ENCODE data around the gene SMYD3.
"Not testable (repeated sequence)": the region's sequence is repeated elsewhere in the genome, so short reads cannot be mapped to it uniquely, and the experiment has no call there.

SMYD3 gene

DNA sequence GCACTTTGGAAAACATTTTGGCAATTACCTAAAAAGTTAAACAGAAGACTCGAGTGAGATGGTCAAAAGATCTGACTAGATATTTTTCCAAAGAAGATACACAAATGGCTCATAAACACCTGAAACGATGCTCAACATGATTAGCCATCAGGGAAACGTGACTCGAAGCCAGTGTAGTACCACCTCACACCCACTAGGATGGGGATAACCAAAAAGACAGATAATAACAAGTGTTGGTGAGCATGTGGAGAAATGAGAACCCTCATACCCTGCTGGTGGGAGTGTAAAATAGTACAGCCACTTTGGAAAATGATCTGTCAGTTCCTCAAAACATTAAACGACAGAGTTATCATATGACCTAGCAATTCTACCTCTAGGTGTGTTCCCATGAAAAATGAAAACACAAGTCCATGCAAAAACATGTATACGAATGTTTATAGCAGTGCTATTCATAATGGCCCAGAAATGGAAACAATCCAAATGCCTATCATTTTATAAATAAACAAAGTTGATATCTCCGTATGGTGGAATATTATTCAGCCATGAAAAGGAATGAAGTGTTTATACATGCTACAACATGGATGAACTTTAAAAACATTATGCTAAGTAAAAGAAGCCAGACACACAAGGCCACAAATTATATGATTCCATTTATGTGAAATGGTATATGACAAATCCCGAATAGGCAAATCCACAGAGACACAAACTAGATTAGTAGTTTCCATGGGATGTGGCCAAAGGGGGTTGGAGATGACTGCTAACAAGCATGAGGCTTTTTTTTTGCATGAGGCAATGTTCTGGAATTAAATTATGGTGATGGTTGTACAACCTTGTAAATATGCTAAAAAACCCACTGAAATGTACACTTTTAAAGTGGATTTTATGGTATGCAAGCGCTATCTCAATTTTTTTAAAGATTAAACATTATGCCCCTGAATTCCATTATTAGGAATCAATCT is 727.0 kb downstream of the SMYD3 start:
- 0 out of 2 replicates have a peak, but pooled peaks have one; percentile 6 for TF ChIP-seq CTCF (IDR thresholded peaks at IDR 0.05; ENCODE audit: borderline replicate concordance, insufficient read depth, low read depth, low read length)
- no peak overlapping the region for H3K4me3 ChIP-seq (ENCODE audit: low read depth, low read length)

DNA sequence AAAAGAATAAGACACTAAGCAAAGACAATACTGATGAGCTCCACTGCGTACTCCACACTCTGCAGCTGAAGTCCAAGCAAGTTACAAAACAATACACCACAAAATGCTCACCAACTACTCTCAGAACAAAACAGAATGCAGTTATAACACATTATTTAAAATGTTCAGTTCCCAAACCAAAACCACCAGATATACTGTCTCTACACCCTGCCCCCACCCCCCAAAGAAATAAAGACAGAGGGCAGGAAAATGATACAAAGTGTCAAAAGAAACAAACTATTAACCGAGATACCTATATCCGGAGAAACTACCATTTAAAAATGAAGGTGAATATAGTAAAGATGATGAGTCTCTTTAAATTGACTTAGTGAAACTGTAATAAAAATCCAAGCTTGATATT is 729.3 kb downstream of the SMYD3 start:
- H3K4me3 ChIP-seq (ENCODE audit: low read depth, low read length) = no peak overlapping the region
- TF ChIP-seq CTCF (IDR thresholded peaks at IDR 0.05; ENCODE audit: borderline replicate concordance, insufficient read depth, low read depth, low read length) = no peak

DNA sequence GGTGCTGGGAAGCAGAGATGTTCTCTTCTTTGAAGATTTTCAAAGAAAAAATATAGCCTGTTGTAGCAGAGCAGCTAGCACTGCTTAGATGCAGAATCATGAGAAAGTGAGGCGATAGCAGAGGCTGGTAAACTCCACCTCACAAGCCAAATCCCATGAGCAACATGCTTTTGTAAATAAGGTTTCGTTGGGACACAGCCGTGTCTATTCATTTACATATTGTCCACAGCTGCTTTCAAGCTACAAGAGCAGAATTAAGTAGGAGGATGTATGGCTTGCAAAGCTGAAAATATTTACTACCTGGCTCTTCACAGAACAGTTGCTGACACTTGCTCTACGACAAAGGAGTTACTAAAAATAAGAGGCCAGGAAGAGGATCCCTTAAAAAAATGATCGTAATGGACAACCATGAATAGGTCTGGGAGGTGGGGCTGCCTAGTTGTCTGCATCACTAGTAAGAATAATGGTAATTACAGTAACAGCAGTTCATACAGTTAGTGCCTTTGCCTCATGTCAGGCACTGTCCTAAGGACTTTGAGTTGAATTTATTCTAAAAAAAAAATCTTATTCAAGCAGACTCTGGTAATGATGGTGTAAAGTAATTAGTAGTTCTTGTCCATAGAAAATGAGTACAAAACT is 730.3 kb downstream of the SMYD3 start:
- no peak for TF ChIP-seq CTCF (IDR thresholded peaks at IDR 0.05; ENCODE audit: borderline replicate concordance, insufficient read depth, low read depth, low read length)
- H3K4me3 ChIP-seq (ENCODE audit: low read depth, low read length) = no peak overlapping the region

GRCh38 chr1:245776139-245776538 is 730.9 kb downstream of the SMYD3 start:
- H3K4me3 ChIP-seq (ENCODE audit: low read depth, low read length) = no peak overlapping the region
- TF ChIP-seq CTCF (IDR thresholded peaks at IDR 0.05; ENCODE audit: borderline replicate concordance, insufficient read depth, low read depth, low read length) = no peak

GRCh38 chr1:245774931-245775330 is 732.1 kb downstream of the SMYD3 start:
- H3K4me3 ChIP-seq (ENCODE audit: low read depth, low read length) = not testable (repeated sequence)

DNA sequence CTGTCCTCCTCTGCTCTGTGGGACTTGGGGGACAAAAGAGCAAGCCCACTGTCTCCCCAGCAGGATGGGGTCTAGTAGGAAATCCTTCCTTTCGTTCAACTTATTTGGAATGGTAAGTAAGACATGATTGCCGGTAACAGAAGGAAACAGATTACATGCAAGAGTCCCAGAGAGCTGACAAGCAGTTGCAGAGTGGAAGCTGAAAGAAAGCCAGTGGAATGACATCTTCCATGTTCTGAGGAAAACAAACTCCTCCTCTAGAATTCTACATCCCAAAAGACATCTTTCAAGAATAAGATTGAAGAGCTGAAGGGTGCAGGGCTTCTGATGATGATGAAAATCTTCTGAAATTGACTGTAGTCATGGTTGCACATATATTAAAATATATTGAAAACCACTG is 732.9 kb downstream of the SMYD3 start:
- TF ChIP-seq CTCF (IDR thresholded peaks at IDR 0.05; ENCODE audit: borderline replicate concordance, insufficient read depth, low read depth, low read length) = no peak
- H3K4me3 ChIP-seq (ENCODE audit: low read depth, low read length) = no peak overlapping the region

DNA sequence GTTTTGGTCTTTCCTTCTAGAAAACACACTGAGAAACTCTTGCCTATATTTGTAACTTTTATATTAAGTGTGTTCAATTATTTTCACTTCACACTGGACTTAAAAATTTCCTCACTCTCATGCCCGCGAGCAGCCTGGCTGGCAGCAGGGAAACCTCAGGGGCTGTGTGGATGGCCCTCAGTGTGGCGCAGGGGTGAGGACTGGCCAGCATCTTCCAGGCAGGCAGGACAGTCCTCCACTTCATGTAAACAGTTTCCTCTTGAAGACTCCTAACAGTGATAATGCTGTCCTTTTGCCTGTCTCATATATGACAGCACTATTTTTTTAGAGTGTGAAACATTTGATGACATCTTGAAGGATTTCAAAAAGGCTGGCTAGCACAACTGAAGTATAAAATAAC is 733.7 kb downstream of the SMYD3 start:
- no peak overlapping the region for H3K4me3 ChIP-seq (ENCODE audit: low read depth, low read length)
- no peak for TF ChIP-seq CTCF (IDR thresholded peaks at IDR 0.05; ENCODE audit: borderline replicate concordance, insufficient read depth, low read depth, low read length)
